ENCODE data around the gene FAM20C. TPM values are rescaled to one million over a fixed set of nuclear protein-coding genes. Genes with fewer than 3 reads are reported as not detected.

Gene FAM20C
- total and polyA plus RNA-seq, 2 of the 8 experiments (the other 6 are each of a cell fraction or from before 2014, with no cell fraction given) = 9.5 to 34.8 TPM

- no peak overlapping the region; the same call in 1 of the 2 replicates for H4K8ac ChIP-seq (ENCODE audit: extremely low read depth, insufficient read depth, low read length)
- no peak overlapping the region for H3K4me3 ChIP-seq (ENCODE audit: extremely low read depth in 1 of 4, insufficient read depth in 2 of 4, low read depth in 3 of 4, low read length in 4 of 4)
- no peak overlapping the region for H4K5ac ChIP-seq (ENCODE audit: insufficient read length, low read depth, low read length)
- no peaks in the 10 kb centered on the region; a peak in 1 of 7 replicates for H3K27me3 ChIP-seq (replicated peaks in 1 of 4; ENCODE audit: control insufficient read depth in 3 of 4, extremely low read depth in 1 of 4, insufficient read depth in 3 of 4, low read length in 3 of 4)
- ChIA-PET CTCF (ENCODE audit: partially characterized antibody) (interaction anchor here (0.7 to 3.6 kb wide), 28 partner anchors 9 to 216 kb away, joined by 3 to 21 read pairs (median 4); partner anchors contain the start of gene FOXL3), POLR2A (ENCODE audit: partially characterized antibody) (interaction anchor here (0.9 kb wide), 1 partner anchor 212 kb away, joined by 3 read pairs; no protein-coding TSS in a partner anchor)
- peaks cover 46 to 89% of the 10 kb centered on the region in 2 experiments for H3K9me3 ChIP-seq (ENCODE audit: insufficient read depth in 2 of 2, low read depth in 1 of 2, low read length in 1 of 2)
- H3K23me2 ChIP-seq (ENCODE audit: low read depth, low read length) = no peaks in the 10 kb centered on the region
- DNase-seq (ENCODE audit: low read depth in 1 of 2, low spot score in 2 of 2) (peak; percentile 19 to 88), FAIRE-seq (no peak)
- no peaks in the 10 kb centered on the region for H3K4me1 ChIP-seq (replicated peaks in 1 of 4; ENCODE audit: control insufficient read depth in 3 of 4, insufficient read depth in 4 of 4, low read length in 3 of 4)
- no peak overlapping the region for H3K4me2 ChIP-seq (ENCODE audit: insufficient read depth in 1 of 2, low read depth in 2 of 2, low read length in 2 of 2)
- no peaks in the 10 kb centered on the region for H4K20me1 ChIP-seq (replicated peaks in 1 of 2; ENCODE audit: control insufficient read depth in 1 of 2, insufficient read depth in 2 of 2, low read length in 2 of 2)
- WGBS, 2 experiments (ENCODE audit: extremely low coverage in 1 of 2, insufficient coverage in 1 of 2, insufficient read length in 1 of 2, insufficient replicate concordance in 2 of 2, low coverage in 1 of 2, low lambda C conversion rate in 2 of 2, missing lambda C conversion rate in 1 of 2) = 80% methylated on average over 44 of the region's 45 CpGs; no CpG with 5 or more reads in 1 of the 2 experiments
- H3K23ac ChIP-seq (ENCODE audit: insufficient read length) = no peak overlapping the region
- H2BK15ac ChIP-seq (ENCODE audit: low read length) = peak overlapping the region; percentile 72; the same call in 1 of the 2 replicates
- no peak overlapping the region for H2AFZ ChIP-seq (ENCODE audit: low read length)
- H4K91ac ChIP-seq (replicated peaks; ENCODE audit: insufficient read length, low read length) = no peak overlapping the region
- no peak overlapping the region for H2BK12ac ChIP-seq (ENCODE audit: low read depth, low read length)
- no peak overlapping the region for H2BK5ac ChIP-seq (ENCODE audit: low read depth, low read length)
- no peak overlapping the region for H2AK5ac ChIP-seq (ENCODE audit: low read depth, low read length)
- H3K9ac ChIP-seq (replicated peaks in 1 of 4; ENCODE audit: extremely low read depth in 1 of 4, low read depth in 3 of 4, low read length in 3 of 4) = no peak overlapping the region
- no peaks in the 10 kb centered on the region for H3K79me2 ChIP-seq (ENCODE audit: control insufficient read depth in 1 of 2, insufficient read depth in 2 of 2, low read length in 2 of 2)
- H3K36me3 ChIP-seq (ENCODE audit: control insufficient read depth in 2 of 4, insufficient read depth in 4 of 4, low read length in 3 of 4) = no peaks in the 10 kb centered on the region
- no peak overlapping the region for H2BK20ac ChIP-seq (ENCODE audit: low read length)
- H2BK120ac ChIP-seq (replicated peaks; ENCODE audit: low read depth, low read length) = no peak overlapping the region
- H3K18ac ChIP-seq (ENCODE audit: extremely low read depth, low read length) = no peak overlapping the region
- no peak overlapping the region for H3K14ac ChIP-seq (ENCODE audit: insufficient read length)
- no peak overlapping the region for H3K56ac ChIP-seq (replicated peaks; ENCODE audit: insufficient read length, low read depth, low read length)
- no peak overlapping the region for H3K4ac ChIP-seq (replicated peaks; ENCODE audit: insufficient read length, low read depth, low read length)
- no peak overlapping the region for H3K27ac ChIP-seq (ENCODE audit: low read depth, low read length)
- 0 out of 2 replicates have a peak, but pooled peaks cover 2% of the 10 kb centered on the region for H3K79me1 ChIP-seq (ENCODE audit: low read depth, low read length)
- TF ChIP-seq ASH2L (IDR thresholded peaks at IDR 0.05; ENCODE audit: low read length) (no peak), MAX (IDR thresholded peaks at IDR 0.05) (peak; percentile 41; the same call in 1 of the 2 replicates), BRCA1 (IDR thresholded peaks at IDR 0.05; ENCODE audit: low read depth, low read length) (no peak), RAD21 (IDR thresholded peaks at IDR 0.05 in 1 of 2, conservative IDR thresholded peaks at IDR 0.05 in 1 of 2; ENCODE audit: low read depth in 2 of 2, low read length in 2 of 2) (peak; percentile 80 to 88), SIX5 (IDR thresholded peaks at IDR 0.05; ENCODE audit: low read depth, low read length) (no peak), CBX5 (IDR thresholded peaks at IDR 0.05; ENCODE audit: low read depth, low read length) (no peak), USF2 (IDR thresholded peaks at IDR 0.05; ENCODE audit: low read length) (no peak)
- TF ChIP-seq, protein P1, sequence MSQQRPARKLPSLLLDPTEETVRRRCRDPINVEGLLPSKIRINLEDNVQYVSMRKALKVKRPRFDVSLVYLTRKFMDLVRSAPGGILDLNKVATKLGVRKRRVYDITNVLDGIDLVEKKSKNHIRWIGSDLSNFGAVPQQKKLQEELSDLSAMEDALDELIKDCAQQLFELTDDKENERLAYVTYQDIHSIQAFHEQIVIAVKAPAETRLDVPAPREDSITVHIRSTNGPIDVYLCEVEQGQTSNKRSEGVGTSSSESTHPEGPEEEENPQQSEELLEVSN (IDR thresholded peaks at IDR 0.05) = peak; percentile 39; the same call in 1 of the 2 replicates
Measured at GRCh38 chr7:266851-267840, 74.8 kb downstream of the FAM20C start.
